GM21825 (cell line): ENCODE measurements around the gene RESF1.
A peak's percentile ranks its signal among the peaks of the same experiment; 100 is the strongest.

Experiments
- ATAC-seq: cut with Tn5 transposase; IDR thresholded peaks from one replicate; pipeline ENCODE4 v1.9.1; 2021; ENCODE audit warnings: mild to moderate bottlenecking, moderate library complexity; ENCODE audit not compliant: unreplicated experiment

RESF1 gene

GRCh38 chr12:31959701-31960391 is 631 bp downstream of the RESF1 start:
- peak; percentile 46 for ATAC-seq

- no peak for ATAC-seq
Measured at GRCh38 chr12:31961137-31961536, 1.9 kb downstream of the RESF1 start.

GRCh38 chr12:31962076-31962475 is 2.9 kb downstream of the RESF1 start:
- no peak for ATAC-seq

- no peak for ATAC-seq
Measured at GRCh38 chr12:31964280-31964679, 5.1 kb downstream of the RESF1 start.

GRCh38 chr12:31965090-31965489 is 5.9 kb downstream of the RESF1 start:
- no peak for ATAC-seq

GRCh38 chr12:31966558-31967205 is 7.5 kb downstream of the RESF1 start:
- ATAC-seq = no peak

GRCh38 chr12:31967539-31967938 is 8.3 kb downstream of the RESF1 start:
- no peak for ATAC-seq

- no peak for ATAC-seq
Measured at GRCh38 chr12:31970199-31970598, 11.0 kb downstream of the RESF1 start.

- ATAC-seq = no peak
Measured at GRCh38 chr12:31973818-31974217, 14.6 kb downstream of the RESF1 start.

GRCh38 chr12:31974673-31975072 is 15.5 kb downstream of the RESF1 start:
- ATAC-seq = no peak

- no peak for ATAC-seq
Measured at GRCh38 chr12:31984806-31985591, 25.8 kb downstream of the RESF1 start.

GRCh38 chr12:31985832-31986231 is 26.6 kb downstream of the RESF1 start:
- ATAC-seq = no peak

- no peak for ATAC-seq
Measured at GRCh38 chr12:31989571-31990362, 30.6 kb downstream of the RESF1 start.

GRCh38 chr12:31991146-31991545 is 31.9 kb downstream of the RESF1 start:
- no peak for ATAC-seq

GRCh38 chr12:31991815-31992214 is 32.6 kb downstream of the RESF1 start:
- ATAC-seq = no peak

GRCh38 chr12:31999692-32000091 is 40.5 kb downstream of the RESF1 start:
- ATAC-seq = no peak

- ATAC-seq = no peak
Measured at GRCh38 chr12:32000373-32001005, 41.3 kb downstream of the RESF1 start.

- ATAC-seq = no peak
Measured at GRCh38 chr12:32002848-32003493, 43.8 kb downstream of the RESF1 start.

GRCh38 chr12:32003654-32004053 is 44.4 kb downstream of the RESF1 start:
- no peak for ATAC-seq

GRCh38 chr12:32005496-32006125 is 46.4 kb downstream of the RESF1 start:
- ATAC-seq = no peak
